Mucosa of descending colon (tissue), 3 donors: ENCODE measurements around the gene NECTIN3. TPM values are rescaled to one million over a fixed set of nuclear protein-coding genes. Genes with fewer than 3 reads are reported as not detected.

Experiments used
- ATAC-seq: fragments of 200-7000 bp; cut with Tn5 transposase; one replicate; pipeline ENCODE4 v1.9.1; 2020; ENCODE audit warnings: mild to moderate bottlenecking, moderate library complexity
- DNase-seq, 3 donors: peaks; one replicate each; pipeline ENCODE4 v3.0.0-alpha.2; 2020
- H3K36me3 ChIP-seq: fragments of 200-600 bp; one replicate; pipeline ENCODE4 v1.8.0; 2021; ENCODE audit warnings: low read depth, mild to moderate bottlenecking
- H3K4me1 ChIP-seq: fragments of 200-600 bp; one replicate; pipeline ENCODE4 v1.8.0; 2021; ENCODE audit warnings: low read depth, mild to moderate bottlenecking
- H3K4me3 ChIP-seq: fragments of 200-600 bp; one replicate; pipeline ENCODE4 v1.8.0; 2021; ENCODE audit warnings: mild to moderate bottlenecking
- H3K9me3 ChIP-seq: fragments of 200-600 bp; one replicate; pipeline ENCODE4 v1.8.0; 2021; ENCODE audit warnings: mild to moderate bottlenecking
- intact Hi-C, 2 donors: fragments of 100-400 bp; cut with DNase I in 1 of 2; cut with micrococcal nuclease in 1 of 2; formaldehyde crosslinking; loops; one replicate each; pipeline versions ENCODE4 v1.11.0 to v1.11.1; 2022; cut with DNase I, micrococcal nuclease
- long read RNA-seq, 2 donors: library from polyadenylated mRNA; unstranded; transcript quantifications; one replicate each; pipeline ENCODE4 v2.0.0, GENCODE V29; 2019 to 2021
- total RNA-seq, 3 donors: library from RNA; stranded (reverse); fragmentation: NEBNext Ultra II Directional in 2 of 3; extraction: Animal tissue kit (Norgen Biotek cat#: 25700) in 2 of 3; gene quantifications; one replicate each; pipeline versions ENCODE4 v1.2.1 to v1.2.4, GENCODE V29; 2021 to 2023
- TF ChIP-seq, protein P1 (sequence below): fragments of 200-600 bp; IDR thresholded peaks from one replicate; pipeline ENCODE4 v1.8.0; 2022; ENCODE audit warnings: antibody characterized with exemption, mild to moderate bottlenecking
- donor health status: DM: no; HTN: no; CAD: no; lungs with moderate emphysema.
- donor health status: DM: no; HTN: no; CAD: no.
- donor health status: DM: no; HTN: yes; CAD: no.

NECTIN3 gene, protein sequence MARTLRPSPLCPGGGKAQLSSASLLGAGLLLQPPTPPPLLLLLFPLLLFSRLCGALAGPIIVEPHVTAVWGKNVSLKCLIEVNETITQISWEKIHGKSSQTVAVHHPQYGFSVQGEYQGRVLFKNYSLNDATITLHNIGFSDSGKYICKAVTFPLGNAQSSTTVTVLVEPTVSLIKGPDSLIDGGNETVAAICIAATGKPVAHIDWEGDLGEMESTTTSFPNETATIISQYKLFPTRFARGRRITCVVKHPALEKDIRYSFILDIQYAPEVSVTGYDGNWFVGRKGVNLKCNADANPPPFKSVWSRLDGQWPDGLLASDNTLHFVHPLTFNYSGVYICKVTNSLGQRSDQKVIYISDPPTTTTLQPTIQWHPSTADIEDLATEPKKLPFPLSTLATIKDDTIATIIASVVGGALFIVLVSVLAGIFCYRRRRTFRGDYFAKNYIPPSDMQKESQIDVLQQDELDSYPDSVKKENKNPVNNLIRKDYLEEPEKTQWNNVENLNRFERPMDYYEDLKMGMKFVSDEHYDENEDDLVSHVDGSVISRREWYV
- 10 to 100 TPM; 36.5 to 60.7 (median 43.8) TPM for total RNA-seq
- long read RNA-seq, donor 1, transcript NECTIN3-206 (6 exons, 3,664 nt), result major isoform, 18 of 23 reads
- long read RNA-seq, donor 1, partial matches to known transcripts, result 2 of 23 reads
- long read RNA-seq, donor 1, other reads (novel, unspliced or antisense), result 3 of 23 reads
- long read RNA-seq, donor 2, partial matches to known transcripts, result 0 of 4 reads
- long read RNA-seq, donor 2, other reads (novel, unspliced or antisense), result 4 of 4 reads

DNA sequence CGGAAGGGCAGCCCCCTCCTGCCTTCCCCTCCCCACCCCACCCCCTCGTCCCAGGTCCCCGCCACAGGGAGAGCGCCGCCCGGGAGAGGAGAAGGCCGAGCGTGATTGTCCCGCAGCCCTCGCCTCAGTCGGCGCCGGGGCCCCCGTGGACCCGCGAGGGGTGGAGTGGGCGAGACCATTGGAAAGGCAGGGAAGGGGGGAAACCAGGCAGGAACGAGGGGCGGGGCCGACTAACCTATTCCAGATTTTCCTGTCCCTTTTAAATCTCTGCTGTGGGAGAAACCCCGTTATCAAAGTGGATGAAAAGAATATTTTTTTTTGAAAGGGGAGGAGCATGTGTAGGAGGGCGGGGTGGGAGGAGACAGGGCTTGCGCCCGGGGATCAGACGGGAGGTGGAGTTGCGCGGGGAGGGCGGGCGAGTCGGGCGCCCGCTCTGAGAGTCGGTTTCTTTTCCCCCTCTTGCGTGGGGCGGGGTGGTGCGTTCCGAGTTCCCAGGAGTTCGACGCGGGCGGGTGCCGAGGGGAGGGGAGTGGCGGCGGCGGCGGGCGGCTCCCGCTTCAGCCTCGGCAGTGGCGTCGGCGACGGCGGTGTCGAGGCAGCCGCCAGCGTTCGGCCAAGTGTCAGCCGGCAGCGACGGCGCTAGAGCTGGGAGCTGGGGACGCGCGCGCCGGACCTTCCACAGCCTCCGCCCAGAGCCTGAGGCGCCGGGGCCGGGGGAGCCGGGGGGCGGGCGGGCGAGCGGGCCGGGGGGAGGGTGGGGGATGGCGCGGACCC lies at the start of gene NECTIN3:
Gene NECTIN3, plus strand, starts transcription at position 560 of the 774 bp plus-strand sequence. Its CDS starts 202 bp downstream, at position 762.
- H3K9me3 ChIP-seq, result no peaks in the 10 kb centered on the region
- intact Hi-C loops, result no loop called here
- ATAC-seq, result peak; percentile 90
- H3K4me1 ChIP-seq, result peaks cover 10% of the 10 kb centered on the region
- TF ChIP-seq, protein P1, sequence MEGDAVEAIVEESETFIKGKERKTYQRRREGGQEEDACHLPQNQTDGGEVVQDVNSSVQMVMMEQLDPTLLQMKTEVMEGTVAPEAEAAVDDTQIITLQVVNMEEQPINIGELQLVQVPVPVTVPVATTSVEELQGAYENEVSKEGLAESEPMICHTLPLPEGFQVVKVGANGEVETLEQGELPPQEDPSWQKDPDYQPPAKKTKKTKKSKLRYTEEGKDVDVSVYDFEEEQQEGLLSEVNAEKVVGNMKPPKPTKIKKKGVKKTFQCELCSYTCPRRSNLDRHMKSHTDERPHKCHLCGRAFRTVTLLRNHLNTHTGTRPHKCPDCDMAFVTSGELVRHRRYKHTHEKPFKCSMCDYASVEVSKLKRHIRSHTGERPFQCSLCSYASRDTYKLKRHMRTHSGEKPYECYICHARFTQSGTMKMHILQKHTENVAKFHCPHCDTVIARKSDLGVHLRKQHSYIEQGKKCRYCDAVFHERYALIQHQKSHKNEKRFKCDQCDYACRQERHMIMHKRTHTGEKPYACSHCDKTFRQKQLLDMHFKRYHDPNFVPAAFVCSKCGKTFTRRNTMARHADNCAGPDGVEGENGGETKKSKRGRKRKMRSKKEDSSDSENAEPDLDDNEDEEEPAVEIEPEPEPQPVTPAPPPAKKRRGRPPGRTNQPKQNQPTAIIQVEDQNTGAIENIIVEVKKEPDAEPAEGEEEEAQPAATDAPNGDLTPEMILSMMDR, result no peak
- DNase-seq, result peak; percentile 94 to 97 (median 96)
- no peaks in the 10 kb centered on the region for H3K36me3 ChIP-seq
- peak within 1 kb of the TSS; percentile 87 for H3K4me3 ChIP-seq

DNA sequence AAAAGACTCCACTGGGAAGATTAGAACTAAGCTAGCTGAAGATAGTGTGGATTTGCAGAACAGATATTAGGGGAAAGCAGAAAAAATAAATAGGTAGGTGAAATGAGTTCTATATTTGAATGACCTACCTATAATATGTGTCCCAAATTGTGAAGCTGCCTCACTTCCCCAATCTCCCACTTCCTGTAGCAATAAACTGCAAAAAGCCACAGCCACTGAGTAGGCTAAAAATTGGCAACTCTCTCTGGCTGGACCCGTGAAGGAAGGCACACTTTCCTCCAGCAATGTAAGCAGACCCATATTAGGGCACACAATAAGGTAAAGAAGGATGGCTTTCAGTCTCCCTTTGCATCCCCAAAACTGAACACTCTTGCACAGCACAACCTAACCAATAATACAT lies 43.7 kb upstream of the NECTIN3 start:
- Histone ChIP-seq H3K4me1 (no peaks in the 10 kb centered on the region), H3K9me3 (no peaks in the 10 kb centered on the region), H3K4me3 (no peak overlapping the region), H3K36me3 (no peaks in the 10 kb centered on the region)
- no peak for ATAC-seq
- DNase-seq, result no peak
- intact Hi-C loops, result no loop called here
- TF ChIP-seq, protein P1, result no peak

DNA sequence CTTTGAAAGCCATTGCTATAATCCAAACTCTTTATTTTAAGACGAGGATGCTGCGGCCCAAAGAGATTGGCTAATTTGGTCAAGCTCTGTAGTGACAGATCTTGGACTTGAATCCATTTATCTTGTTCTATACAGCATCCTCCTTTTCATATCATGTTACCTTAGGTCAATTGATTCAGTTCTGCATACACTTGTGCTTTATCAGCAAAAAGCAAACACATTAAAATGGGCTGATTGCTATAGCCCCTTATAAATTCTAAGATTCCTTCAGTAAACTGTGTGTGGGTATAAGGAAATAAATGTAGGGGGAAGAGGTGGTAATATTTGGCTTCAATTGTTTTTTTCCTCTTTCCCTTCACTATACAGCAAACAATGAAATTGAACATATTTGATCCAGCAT lies 40.1 kb upstream of the NECTIN3 start:
- no peak overlapping the region for H3K4me3 ChIP-seq
- H3K36me3 ChIP-seq, result no peaks in the 10 kb centered on the region
- TF ChIP-seq, protein P1, result no peak
- ATAC-seq, result peak; percentile 9
- DNase-seq, result no peak
- no peaks in the 10 kb centered on the region for H3K9me3 ChIP-seq
- intact Hi-C loops, result no loop called here
- H3K4me1 ChIP-seq, result no peaks in the 10 kb centered on the region

DNA sequence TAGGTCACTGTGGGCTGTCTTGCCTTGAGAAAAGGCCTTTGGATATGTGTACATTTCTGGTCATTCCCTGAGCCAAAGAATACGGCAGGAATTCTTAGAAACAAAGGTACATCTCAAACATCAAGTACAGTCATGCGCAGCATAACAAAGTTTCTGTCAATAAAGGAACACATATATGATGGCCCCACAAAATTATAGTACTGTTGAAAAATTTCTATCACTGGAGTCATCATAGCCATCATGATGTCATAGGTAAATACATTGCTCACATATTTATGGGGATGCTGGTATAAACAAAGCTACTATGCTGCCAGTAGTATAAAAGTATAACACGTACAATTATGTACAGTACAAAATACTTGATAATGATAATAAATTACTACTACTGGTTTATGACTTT lies 38.9 kb upstream of the NECTIN3 start:
- no peaks in the 10 kb centered on the region for H3K4me1 ChIP-seq
- DNase-seq, result no peak
- TF ChIP-seq, protein P1, result no peak
- H3K9me3 ChIP-seq, result peaks cover 4% of the 10 kb centered on the region
- no peak for ATAC-seq
- intact Hi-C loops, result no loop called here
- H3K36me3 ChIP-seq, result no peaks in the 10 kb centered on the region
- no peak overlapping the region for H3K4me3 ChIP-seq

DNA sequence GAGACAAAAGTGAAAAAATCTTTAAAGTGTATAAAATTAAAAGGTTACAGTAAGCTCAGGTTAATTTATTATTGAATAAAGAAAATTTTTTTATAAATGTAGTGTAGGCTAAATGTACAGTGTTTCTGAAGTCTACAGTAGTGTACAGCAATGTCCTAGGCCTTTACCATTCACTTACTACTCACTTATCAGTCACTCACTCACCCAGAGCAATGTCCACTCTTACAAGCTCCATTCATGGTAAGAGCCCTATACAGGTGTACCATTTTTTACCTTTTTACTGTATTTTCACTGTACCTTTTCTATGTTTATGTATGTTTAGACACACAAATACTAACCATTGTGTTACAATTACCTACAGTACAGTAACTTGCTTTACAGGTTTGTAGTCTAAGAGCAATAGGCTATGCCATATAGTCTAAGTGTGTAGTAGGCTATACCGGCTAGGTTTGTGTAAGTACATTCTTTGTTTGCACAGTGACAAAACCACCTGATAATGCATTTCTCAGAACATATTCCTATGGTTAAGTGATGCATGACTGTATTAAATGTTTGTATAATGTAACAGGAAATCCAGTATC lies 38.1 kb upstream of the NECTIN3 start:
- DNase-seq (no peak), ATAC-seq (peak; percentile 90)
- Histone ChIP-seq H3K9me3 (peaks cover 4% of the 10 kb centered on the region), H3K4me1 (no peaks in the 10 kb centered on the region), H3K4me3 (no peak overlapping the region), H3K36me3 (no peaks in the 10 kb centered on the region)
- intact Hi-C loops, result no loop called here
- TF ChIP-seq, protein P1, result no peak
